SKM-1 treated with dmso at 0.1 percent for 144 hours (cell line): ENCODE measurements around the gene EFCAB11.

ENCODE experiments used
- DNase-seq: peaks from one replicate; lab custom pipeline; 2025; ENCODE audit not compliant: unreplicated experiment; lab: John Stamatoyannopoulos, UW

The EFCAB11 gene

GRCh38 chr14:89954070-89955021, at the start of gene EFCAB11:
EFCAB11 (minus strand) TSS chr14:89954730; CDS start chr14:89954660, 70 bp downstream.
- peak; percentile 92 for DNase-seq

- DNase-seq, result no peak
Measured at GRCh38 chr14:90003526-90004307, 49.2 kb upstream of the EFCAB11 start.

- no peak for DNase-seq
Measured at GRCh38 chr14:90000935-90001334, 46.4 kb upstream of the EFCAB11 start.

GRCh38 chr14:89996963-89997362, 42.4 kb upstream of the EFCAB11 start:
- no peak for DNase-seq

GRCh38 chr14:89992273-89992672, 37.7 kb upstream of the EFCAB11 start:
- DNase-seq, result no peak

GRCh38 chr14:89990623-89991275, 36.2 kb upstream of the EFCAB11 start:
- DNase-seq, result no peak

- no peak for DNase-seq
Measured at GRCh38 chr14:89990218-89990617, 35.7 kb upstream of the EFCAB11 start.

- DNase-seq, result no peak
Measured at GRCh38 chr14:89988787-89989186, 34.3 kb upstream of the EFCAB11 start.

- DNase-seq, result no peak
Measured at GRCh38 chr14:89987161-89987475, 32.6 kb upstream of the EFCAB11 start.

- no peak for DNase-seq
Measured at GRCh38 chr14:89986462-89987160, 32.1 kb upstream of the EFCAB11 start.

- DNase-seq, result no peak
Measured at GRCh38 chr14:89983375-89983774, 28.8 kb upstream of the EFCAB11 start.

GRCh38 chr14:89978656-89979055, 24.1 kb upstream of the EFCAB11 start:
- no peak for DNase-seq

GRCh38 chr14:89977668-89978067, 23.1 kb upstream of the EFCAB11 start:
- no peak for DNase-seq

- peak; percentile 4 for DNase-seq
Measured at GRCh38 chr14:89973234-89973823, 18.8 kb upstream of the EFCAB11 start.

- DNase-seq, result no peak
Measured at GRCh38 chr14:89965839-89966238, 11.3 kb upstream of the EFCAB11 start.

- DNase-seq, result no peak
Measured at GRCh38 chr14:89963288-89963978, 8.9 kb upstream of the EFCAB11 start.

- DNase-seq, result no peak
Measured at GRCh38 chr14:89960914-89961313, 6.4 kb upstream of the EFCAB11 start.

GRCh38 chr14:89959853-89960445, 5.4 kb upstream of the EFCAB11 start:
- no peak for DNase-seq

- DNase-seq, result no peak
Measured at GRCh38 chr14:89958966-89959365, 4.4 kb upstream of the EFCAB11 start.

- DNase-seq, result no peak
Measured at GRCh38 chr14:89957791-89958190, 3.3 kb upstream of the EFCAB11 start.
